LNCaP clone FGC (cell line): ENCODE data around the gene TRDMT1.

ENCODE experiments used
- DNase-seq: peaks from one replicate; pipeline ENCODE4 v3.0.0-alpha.2; 2011; ENCODE audit warnings: low read depth
- H3K4me3 ChIP-seq: 2 replicates; pipeline ENCODE4 v1.5.1; 2011; ENCODE audit warnings: mild to moderate bottlenecking, low read depth, low read length, control low read depth
- TF ChIP-seq, protein P1 (sequence below): IDR thresholded peaks from 2 replicates; pipeline ENCODE4 v1.5.1; 2012; ENCODE audit warnings: mild to moderate bottlenecking; ENCODE audit not compliant: control insufficient read depth, insufficient read depth; ENCODE audit errors: extremely low read depth

TRDMT1 gene, protein sequence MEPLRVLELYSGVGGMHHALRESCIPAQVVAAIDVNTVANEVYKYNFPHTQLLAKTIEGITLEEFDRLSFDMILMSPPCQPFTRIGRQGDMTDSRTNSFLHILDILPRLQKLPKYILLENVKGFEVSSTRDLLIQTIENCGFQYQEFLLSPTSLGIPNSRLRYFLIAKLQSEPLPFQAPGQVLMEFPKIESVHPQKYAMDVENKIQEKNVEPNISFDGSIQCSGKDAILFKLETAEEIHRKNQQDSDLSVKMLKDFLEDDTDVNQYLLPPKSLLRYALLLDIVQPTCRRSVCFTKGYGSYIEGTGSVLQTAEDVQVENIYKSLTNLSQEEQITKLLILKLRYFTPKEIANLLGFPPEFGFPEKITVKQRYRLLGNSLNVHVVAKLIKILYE

DNA sequence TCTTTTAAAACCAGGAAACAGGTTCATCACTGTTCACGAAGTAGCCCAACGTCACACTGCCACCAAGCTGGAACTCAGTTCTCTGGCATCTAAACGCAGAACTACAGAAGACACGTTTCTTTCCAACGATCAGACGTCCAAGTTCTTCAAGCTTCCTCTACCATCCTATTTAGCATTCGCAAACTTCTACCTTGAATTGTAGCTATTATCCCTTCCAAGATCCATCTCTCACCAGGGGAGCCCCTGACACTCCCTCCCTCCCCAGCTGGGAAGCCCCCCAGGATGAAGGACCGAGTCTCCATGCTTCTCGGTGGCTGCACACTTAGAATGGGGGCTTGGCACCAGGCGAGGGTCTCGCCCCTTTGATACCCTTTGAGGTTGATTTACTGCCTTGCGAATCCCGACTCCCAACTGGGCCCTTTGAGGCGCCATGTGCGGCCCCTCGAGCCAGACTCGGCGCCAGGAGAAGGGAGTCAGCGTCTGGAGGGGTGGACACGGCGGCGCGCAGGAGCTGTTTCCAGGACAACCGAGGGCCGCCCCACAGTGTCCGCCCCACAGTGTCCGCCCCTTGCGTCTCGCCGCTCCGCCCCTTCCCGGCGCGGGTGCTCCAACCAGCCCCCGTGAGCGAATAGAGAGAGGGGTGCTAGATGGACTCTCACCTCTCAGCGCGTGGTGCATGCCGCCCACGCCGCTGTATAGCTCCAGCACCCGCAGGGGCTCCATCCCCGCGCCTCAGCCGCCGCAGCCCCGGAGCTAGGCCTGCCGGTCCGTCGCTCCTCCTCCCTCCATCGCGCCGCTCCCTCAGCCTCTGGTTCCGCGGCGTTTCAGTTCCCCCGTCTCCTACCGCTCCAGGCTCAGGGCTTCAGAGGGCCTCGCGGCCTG is at the start of gene TRDMT1:
Gene TRDMT1 (minus strand): TSS at position 761 of the 882 bp plus-strand sequence. CDS start 38 bp downstream, at position 723.
- DNase-seq = no peak
- TF ChIP-seq, protein P1, sequence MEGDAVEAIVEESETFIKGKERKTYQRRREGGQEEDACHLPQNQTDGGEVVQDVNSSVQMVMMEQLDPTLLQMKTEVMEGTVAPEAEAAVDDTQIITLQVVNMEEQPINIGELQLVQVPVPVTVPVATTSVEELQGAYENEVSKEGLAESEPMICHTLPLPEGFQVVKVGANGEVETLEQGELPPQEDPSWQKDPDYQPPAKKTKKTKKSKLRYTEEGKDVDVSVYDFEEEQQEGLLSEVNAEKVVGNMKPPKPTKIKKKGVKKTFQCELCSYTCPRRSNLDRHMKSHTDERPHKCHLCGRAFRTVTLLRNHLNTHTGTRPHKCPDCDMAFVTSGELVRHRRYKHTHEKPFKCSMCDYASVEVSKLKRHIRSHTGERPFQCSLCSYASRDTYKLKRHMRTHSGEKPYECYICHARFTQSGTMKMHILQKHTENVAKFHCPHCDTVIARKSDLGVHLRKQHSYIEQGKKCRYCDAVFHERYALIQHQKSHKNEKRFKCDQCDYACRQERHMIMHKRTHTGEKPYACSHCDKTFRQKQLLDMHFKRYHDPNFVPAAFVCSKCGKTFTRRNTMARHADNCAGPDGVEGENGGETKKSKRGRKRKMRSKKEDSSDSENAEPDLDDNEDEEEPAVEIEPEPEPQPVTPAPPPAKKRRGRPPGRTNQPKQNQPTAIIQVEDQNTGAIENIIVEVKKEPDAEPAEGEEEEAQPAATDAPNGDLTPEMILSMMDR = 0 out of 2 replicates have a peak, but pooled peaks have one; percentile 11
- peak within 1 kb of the TSS; percentile 63 for H3K4me3 ChIP-seq

DNA sequence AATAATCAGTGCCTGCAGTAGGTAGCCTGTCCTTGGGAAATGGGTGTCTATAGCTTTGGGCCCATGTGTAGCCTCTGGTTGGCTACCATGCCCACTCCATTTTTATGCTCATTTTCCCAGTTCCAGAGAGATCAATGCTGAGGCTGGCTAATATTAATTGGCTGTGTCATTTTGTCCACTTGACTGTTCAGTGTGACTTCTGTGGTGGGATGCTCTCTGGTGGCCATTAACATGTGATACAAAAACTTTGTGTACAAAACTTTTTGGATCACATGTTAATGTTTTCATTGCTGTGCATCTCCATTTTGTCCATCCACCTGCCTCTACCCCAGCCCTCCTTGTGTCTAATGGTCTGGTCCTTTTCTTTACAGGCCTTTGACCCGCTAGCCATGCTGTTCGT is 49.3 kb upstream of the TRDMT1 start:
- DNase-seq = no peak
- H3K4me3 ChIP-seq = no peak overlapping the region
- TF ChIP-seq, protein P1 = peak; percentile 16; the same call in 1 of the 2 replicates

DNA sequence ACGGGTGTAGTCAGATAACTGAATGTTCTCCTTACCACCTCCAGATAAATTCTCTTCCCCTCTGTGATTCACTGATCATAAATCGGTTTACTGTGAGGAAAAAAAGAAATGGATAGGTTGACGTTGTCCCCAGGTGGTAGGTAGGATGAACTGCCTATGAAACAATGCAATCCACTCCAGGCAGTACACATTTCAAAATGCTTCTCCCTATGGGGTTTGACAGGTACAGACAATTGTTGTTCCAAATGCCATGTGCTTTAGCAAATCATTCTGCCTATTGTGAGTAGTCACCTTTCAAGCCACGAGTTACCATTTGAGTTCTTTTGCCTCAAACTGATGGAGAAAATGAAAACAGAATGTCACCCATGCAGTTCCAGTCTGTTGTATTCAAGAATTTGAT is 48.3 kb upstream of the TRDMT1 start:
- H3K4me3 ChIP-seq = no peak overlapping the region
- TF ChIP-seq, protein P1 = peak; percentile 40
- no peak for DNase-seq

DNA sequence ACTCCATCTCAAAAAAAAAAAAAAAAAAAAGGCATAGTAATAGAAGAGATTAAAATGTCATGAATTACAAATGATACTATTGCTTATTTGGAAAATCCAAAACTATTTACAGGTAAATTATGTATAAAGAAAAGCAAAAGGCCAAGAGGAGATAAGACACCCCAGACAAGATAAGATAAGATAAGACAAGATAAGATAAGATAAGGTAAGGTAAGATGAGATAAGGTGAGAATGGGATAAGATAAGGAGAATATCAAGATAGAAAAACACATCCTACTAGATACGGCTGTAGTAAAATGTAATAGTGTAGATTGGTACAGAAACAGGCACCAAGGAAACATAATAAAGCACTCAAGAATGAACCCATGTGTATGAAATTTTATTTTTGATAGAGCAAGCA is 47.5 kb upstream of the TRDMT1 start:
- TF ChIP-seq, protein P1 = no peak
- no peak overlapping the region for H3K4me3 ChIP-seq
- no peak for DNase-seq

DNA sequence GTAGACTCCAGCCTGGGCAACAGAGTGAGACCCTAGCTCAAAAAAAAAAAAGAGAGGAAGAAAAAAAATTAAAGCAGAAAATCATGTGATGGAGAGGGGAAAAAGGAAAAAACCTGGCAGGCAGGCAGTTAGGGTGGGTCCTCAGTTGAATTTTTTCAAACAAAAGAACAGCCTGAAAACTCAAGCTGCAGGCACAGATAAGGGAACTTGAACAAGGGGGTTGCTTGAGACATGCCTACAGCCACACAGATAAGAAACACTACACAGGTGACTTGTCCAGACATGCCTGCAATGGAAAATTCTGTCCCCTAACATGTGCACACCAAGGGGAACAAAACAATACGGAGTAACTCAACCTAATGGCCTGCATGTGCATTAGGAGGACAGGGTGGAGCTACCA is 45.7 kb upstream of the TRDMT1 start:
- no peak for DNase-seq
- TF ChIP-seq, protein P1 = no peak
- no peak overlapping the region for H3K4me3 ChIP-seq

DNA sequence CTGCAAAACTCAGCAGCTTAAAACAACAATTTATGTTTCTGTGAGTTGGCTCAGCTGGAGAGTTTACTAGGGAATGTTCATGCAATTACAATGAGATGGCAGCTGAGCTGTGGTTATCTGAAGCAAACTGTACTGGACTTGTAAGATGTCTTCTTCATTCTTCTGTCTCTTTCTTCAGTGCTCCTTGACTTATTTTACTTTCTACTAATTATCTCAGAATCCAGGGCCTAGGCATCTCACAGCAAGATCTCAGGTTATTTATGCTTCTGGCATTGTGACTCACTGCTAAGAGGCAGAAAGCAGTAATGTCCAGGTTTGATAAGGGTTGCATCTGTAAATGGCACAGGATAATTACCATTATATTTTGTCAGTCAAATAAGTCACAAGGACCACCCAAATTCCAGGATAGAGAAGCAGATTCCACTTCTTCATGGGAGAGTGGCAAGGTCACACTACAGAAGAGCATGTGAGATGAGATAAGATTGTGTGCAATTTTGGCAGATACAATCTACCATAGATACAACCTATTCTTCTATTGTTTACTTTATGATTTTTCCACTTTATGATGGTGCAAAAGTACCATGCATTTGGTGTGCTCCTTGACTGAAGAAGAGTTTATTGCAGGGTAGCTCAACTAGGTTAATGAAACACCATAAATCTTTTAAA is 43.4 kb upstream of the TRDMT1 start:
- no peak for DNase-seq
- TF ChIP-seq, protein P1 = no peak
- no peak overlapping the region for H3K4me3 ChIP-seq
